GM12873 (cell line): ENCODE data around the gene FHL1.

Experiments used
- CTCF ChIP-seq: IDR thresholded peaks from 2 replicates; pipeline ENCODE4 v1.5.1; 2012; ENCODE audit warnings: low read depth, mild to moderate bottlenecking, moderate library complexity, low read length, control low read depth; ENCODE audit not compliant: insufficient read depth; ENCODE audit errors: missing control alignments

The FHL1 gene

GRCh38 chrX:136190038-136190713 lies 42.8 kb downstream of the FHL1 start:
- TF ChIP-seq CTCF, result no peak

GRCh38 chrX:136191171-136191570 lies 43.8 kb downstream of the FHL1 start:
- no peak for TF ChIP-seq CTCF

- TF ChIP-seq CTCF, result no peak
Measured at GRCh38 chrX:136192135-136192534, 44.8 kb downstream of the FHL1 start.

- TF ChIP-seq CTCF, result no peak
Measured at GRCh38 chrX:136192839-136193414, 45.6 kb downstream of the FHL1 start.

- no peak for TF ChIP-seq CTCF
Measured at GRCh38 chrX:136193771-136194170, 46.4 kb downstream of the FHL1 start.

GRCh38 chrX:136194536-136194935 lies 47.2 kb downstream of the FHL1 start:
- TF ChIP-seq CTCF, result no peak

GRCh38 chrX:136195247-136195646 lies 47.9 kb downstream of the FHL1 start:
- TF ChIP-seq CTCF, result no peak
